Measurements from ENCODE around the gene RAB3GAP2. TPM values are rescaled to one million over a fixed set of nuclear protein-coding genes. Genes with fewer than 3 reads are reported as not detected.
A peak's percentile ranks its signal among the peaks of the same experiment; 100 is the strongest.

Gene RAB3GAP2
- polyA plus RNA-seq (2013, experiment 1 of 2) = 14.5 TPM
- polyA plus RNA-seq (2013, experiment 2 of 2) = 14.2 TPM

- Histone ChIP-seq H3K4me3 (ENCODE audit: insufficient read depth in 1 of 2, low read depth in 1 of 2, low read length in 2 of 2) (peak within 1 kb of the TSS; percentile 75 to 96), H3K79me1 (replicated peaks; ENCODE audit: low read length, poor library complexity, severe bottlenecking) (peaks cover 3% of the 10 kb centered on the region), H2BK12ac (ENCODE audit: low read length in 2 of 2) (peak within 1 kb of the TSS in 1 of 2 experiments; percentile 64), H3K4me1 (ENCODE audit: control insufficient read depth, insufficient read depth, low read depth, low read length) (no peaks in the 10 kb centered on the region), H2AFZ (ENCODE audit: low read depth, low read length) (peak within 1 kb of the TSS; percentile 46), H3K27me3 (ENCODE audit: control insufficient read depth in 1 of 2, insufficient read depth in 1 of 2, low read length in 2 of 2) (no peaks in the 10 kb centered on the region), H3K27ac (ENCODE audit: low read length, poor library complexity, severe bottlenecking) (peak within 1 kb of the TSS; percentile 80), H3K23ac (ENCODE audit: low read length in 2 of 2) (peak within 1 kb of the TSS in 1 of 2 experiments; percentile 95), H3K36me3 (ENCODE audit: control insufficient read depth in 1 of 2, insufficient read depth in 2 of 2, low read depth in 1 of 2, low read length in 2 of 2) (peaks cover 3 to 27% of the 10 kb centered on the region in 2 experiments), H3K9me3 (ENCODE audit: control insufficient read depth, low read length) (no peaks in the 10 kb centered on the region), H3K4ac (ENCODE audit: low read depth in 1 of 2, low read length in 2 of 2) (peak within 1 kb of the TSS; percentile 26 to 99), H4K8ac (ENCODE audit: low read length) (peak within 1 kb of the TSS; percentile 69), H3K4me2 (ENCODE audit: low read length, poor library complexity, severe bottlenecking) (peak within 1 kb of the TSS; percentile 81), H3K9ac (ENCODE audit: low read length) (peak within 1 kb of the TSS; percentile 98), H3K18ac (ENCODE audit: low read depth in 1 of 2, low read length in 2 of 2) (peak within 1 kb of the TSS; percentile 61 to 99), H2BK15ac (ENCODE audit: low read depth, poor library complexity, severe bottlenecking) (peak within 1 kb of the TSS; percentile 68), H2BK5ac (ENCODE audit: low read depth, low read length, poor library complexity, severe bottlenecking) (peak within 1 kb of the TSS; percentile 67), H2BK120ac (ENCODE audit: low read depth, low read length) (peak within 1 kb of the TSS; percentile 11), H3K14ac (ENCODE audit: low read length in 2 of 2) (peak within 1 kb of the TSS in 1 of 2 experiments; percentile 98), H4K91ac (ENCODE audit: low read length) (peak within 1 kb of the TSS; percentile 91), H2AK5ac (ENCODE audit: low read length, severe bottlenecking) (no peak within 1 kb of the TSS)
- peak; percentile 89 for DNase-seq
- WGBS = under 1% methylated on average over 43 of the region's 49 CpGs
Measured at GRCh38 chr1:220272047-220272840, at the start of gene RAB3GAP2. TSS of gene RAB3GAP2 (minus strand) at chr1:220272453. CDS start at chr1:220272337, 116 bp downstream.

GRCh38 chr1:220321758-220322157 lies 49.5 kb upstream of the RAB3GAP2 start:
- no peak overlapping the region for H2BK15ac ChIP-seq (ENCODE audit: low read depth, poor library complexity, severe bottlenecking)
- no peak overlapping the region for H4K8ac ChIP-seq (ENCODE audit: low read length)
- no peaks in the 10 kb centered on the region for H3K9me3 ChIP-seq (ENCODE audit: control insufficient read depth, low read length)
- H3K14ac ChIP-seq (ENCODE audit: low read length in 2 of 2) = peak overlapping the region in 1 of 2 experiments; percentile 3
- H2BK5ac ChIP-seq (ENCODE audit: low read depth, low read length, poor library complexity, severe bottlenecking) = no peak overlapping the region
- DNase-seq = no peak
- H3K23ac ChIP-seq (ENCODE audit: low read length in 2 of 2) = no peak overlapping the region
- H3K36me3 ChIP-seq (ENCODE audit: control insufficient read depth in 1 of 2, insufficient read depth in 2 of 2, low read depth in 1 of 2, low read length in 2 of 2) = no peaks in the 10 kb centered on the region
- no peak overlapping the region for H2AK5ac ChIP-seq (ENCODE audit: low read length, severe bottlenecking)
- no peak overlapping the region for H2BK12ac ChIP-seq (ENCODE audit: low read length in 2 of 2)
- H3K4me2 ChIP-seq (ENCODE audit: low read length, poor library complexity, severe bottlenecking) = no peak overlapping the region
- H2BK120ac ChIP-seq (ENCODE audit: low read depth, low read length) = no peak overlapping the region
- H4K91ac ChIP-seq (ENCODE audit: low read length) = no peak overlapping the region
- no peak overlapping the region for H3K4ac ChIP-seq (ENCODE audit: low read depth in 1 of 2, low read length in 2 of 2)
- H3K27me3 ChIP-seq (ENCODE audit: control insufficient read depth in 1 of 2, insufficient read depth in 1 of 2, low read length in 2 of 2) = peaks cover 3 to 4% of the 10 kb centered on the region in 2 experiments
- H3K4me1 ChIP-seq (ENCODE audit: control insufficient read depth, insufficient read depth, low read depth, low read length) = peaks cover 8% of the 10 kb centered on the region
- H3K9ac ChIP-seq (ENCODE audit: low read length) = no peak overlapping the region
- no peak overlapping the region for H2AFZ ChIP-seq (ENCODE audit: low read depth, low read length)
- H3K79me1 ChIP-seq (replicated peaks; ENCODE audit: low read length, poor library complexity, severe bottlenecking) = no peaks in the 10 kb centered on the region
- no peak overlapping the region for H3K18ac ChIP-seq (ENCODE audit: low read depth in 1 of 2, low read length in 2 of 2)
- no peak overlapping the region for H3K4me3 ChIP-seq (ENCODE audit: insufficient read depth in 1 of 2, low read depth in 1 of 2, low read length in 2 of 2)
- 85% methylated on average over 6 of the region's 6 CpGs for WGBS
- no peak overlapping the region for H3K27ac ChIP-seq (ENCODE audit: low read length, poor library complexity, severe bottlenecking)

- Histone ChIP-seq H3K9me3 (ENCODE audit: control insufficient read depth, low read length) (no peaks in the 10 kb centered on the region), H3K9ac (ENCODE audit: low read length) (no peak overlapping the region), H2BK5ac (ENCODE audit: low read depth, low read length, poor library complexity, severe bottlenecking) (no peak overlapping the region), H3K4me2 (ENCODE audit: low read length, poor library complexity, severe bottlenecking) (no peak overlapping the region), H2BK120ac (ENCODE audit: low read depth, low read length) (no peak overlapping the region), H3K27ac (ENCODE audit: low read length, poor library complexity, severe bottlenecking) (no peak overlapping the region), H3K79me1 (replicated peaks; ENCODE audit: low read length, poor library complexity, severe bottlenecking) (no peaks in the 10 kb centered on the region), H4K8ac (ENCODE audit: low read length) (no peak overlapping the region), H3K4me1 (ENCODE audit: control insufficient read depth, insufficient read depth, low read depth, low read length) (peaks cover 5% of the 10 kb centered on the region), H4K91ac (ENCODE audit: low read length) (no peak overlapping the region), H2BK15ac (ENCODE audit: low read depth, poor library complexity, severe bottlenecking) (no peak overlapping the region), H3K36me3 (ENCODE audit: control insufficient read depth in 1 of 2, insufficient read depth in 2 of 2, low read depth in 1 of 2, low read length in 2 of 2) (no peaks in the 10 kb centered on the region), H3K14ac (ENCODE audit: low read length in 2 of 2) (no peak overlapping the region), H3K23ac (ENCODE audit: low read length in 2 of 2) (no peak overlapping the region), H3K18ac (ENCODE audit: low read depth in 1 of 2, low read length in 2 of 2) (no peak overlapping the region), H3K4ac (ENCODE audit: low read depth in 1 of 2, low read length in 2 of 2) (no peak overlapping the region), H2BK12ac (ENCODE audit: low read length in 2 of 2) (no peak overlapping the region), H2AFZ (ENCODE audit: low read depth, low read length) (no peak overlapping the region), H3K27me3 (ENCODE audit: control insufficient read depth in 1 of 2, insufficient read depth in 1 of 2, low read length in 2 of 2) (peaks cover 3 to 4% of the 10 kb centered on the region in 2 experiments), H3K4me3 (ENCODE audit: insufficient read depth in 1 of 2, low read depth in 1 of 2, low read length in 2 of 2) (no peak overlapping the region), H2AK5ac (ENCODE audit: low read length, severe bottlenecking) (no peak overlapping the region)
- no peak for DNase-seq
- WGBS = 89% methylated on average over 2 of the region's 2 CpGs
Measured at GRCh38 chr1:220320709-220321108, 48.5 kb upstream of the RAB3GAP2 start.

GRCh38 chr1:220318673-220319072 lies 46.4 kb upstream of the RAB3GAP2 start:
- H3K14ac ChIP-seq (ENCODE audit: low read length in 2 of 2) = no peak overlapping the region
- H4K91ac ChIP-seq (ENCODE audit: low read length) = no peak overlapping the region
- peaks cover 3 to 4% of the 10 kb centered on the region in 2 experiments for H3K27me3 ChIP-seq (ENCODE audit: control insufficient read depth in 1 of 2, insufficient read depth in 1 of 2, low read length in 2 of 2)
- H3K9ac ChIP-seq (ENCODE audit: low read length) = no peak overlapping the region
- WGBS = no CpG with 5 or more reads among the region's 1 CpG
- no peak overlapping the region for H2AK5ac ChIP-seq (ENCODE audit: low read length, severe bottlenecking)
- H3K36me3 ChIP-seq (ENCODE audit: control insufficient read depth in 1 of 2, insufficient read depth in 2 of 2, low read depth in 1 of 2, low read length in 2 of 2) = no peaks in the 10 kb centered on the region
- H3K23ac ChIP-seq (ENCODE audit: low read length in 2 of 2) = no peak overlapping the region
- H2BK120ac ChIP-seq (ENCODE audit: low read depth, low read length) = no peak overlapping the region
- H3K4me1 ChIP-seq (ENCODE audit: control insufficient read depth, insufficient read depth, low read depth, low read length) = no peaks in the 10 kb centered on the region
- H2BK12ac ChIP-seq (ENCODE audit: low read length in 2 of 2) = no peak overlapping the region
- H2BK5ac ChIP-seq (ENCODE audit: low read depth, low read length, poor library complexity, severe bottlenecking) = no peak overlapping the region
- H3K27ac ChIP-seq (ENCODE audit: low read length, poor library complexity, severe bottlenecking) = no peak overlapping the region
- H2AFZ ChIP-seq (ENCODE audit: low read depth, low read length) = no peak overlapping the region
- no peaks in the 10 kb centered on the region for H3K9me3 ChIP-seq (ENCODE audit: control insufficient read depth, low read length)
- no peak overlapping the region for H3K18ac ChIP-seq (ENCODE audit: low read depth in 1 of 2, low read length in 2 of 2)
- H3K4ac ChIP-seq (ENCODE audit: low read depth in 1 of 2, low read length in 2 of 2) = no peak overlapping the region
- no peak overlapping the region for H3K4me2 ChIP-seq (ENCODE audit: low read length, poor library complexity, severe bottlenecking)
- H2BK15ac ChIP-seq (ENCODE audit: low read depth, poor library complexity, severe bottlenecking) = no peak overlapping the region
- H3K79me1 ChIP-seq (replicated peaks; ENCODE audit: low read length, poor library complexity, severe bottlenecking) = no peaks in the 10 kb centered on the region
- H3K4me3 ChIP-seq (ENCODE audit: insufficient read depth in 1 of 2, low read depth in 1 of 2, low read length in 2 of 2) = no peak overlapping the region
- no peak overlapping the region for H4K8ac ChIP-seq (ENCODE audit: low read length)
- no peak for DNase-seq

Measured in mesenchymal stem cell (in vitro differentiated cells and primary cell).